ENCODE results near the gene SDR42E1. TPM values are rescaled to one million over a fixed set of nuclear protein-coding genes. Genes with fewer than 3 reads are reported as not detected.

SDR42E1 gene
- polyA plus RNA-seq, 2 of the 4 experiments (the other 2 are of a cell fraction): 1.7 to 5.2 TPM

DNA sequence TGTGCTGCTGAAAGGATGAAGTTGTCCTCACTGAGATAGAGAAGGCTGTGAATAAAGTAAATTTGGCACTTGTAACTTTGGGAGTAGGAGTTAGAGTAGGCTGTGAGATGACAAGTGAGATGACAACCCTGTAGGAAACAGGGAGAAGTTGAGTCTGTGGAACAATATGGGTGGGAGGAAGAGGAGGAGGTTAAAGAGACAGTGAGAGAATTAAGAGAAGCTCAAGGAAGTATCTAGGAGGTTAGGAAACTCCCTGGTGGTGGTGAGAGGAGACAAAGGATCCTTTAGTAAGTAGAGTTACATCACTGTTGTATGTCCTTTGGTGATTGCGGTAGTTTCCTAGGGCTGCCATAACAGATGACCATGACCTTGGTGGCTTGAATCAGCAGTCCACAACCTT lies 13.0 kb upstream of the SDR42E1 start:
- no peak for DNase-seq (ENCODE audit: low read depth in 1 of 2, low spot score in 1 of 2)
- no peak for FAIRE-seq
- CTCF ChIA-PET: no interaction called here
- Histone ChIP-seq H3K4me3 (no peak overlapping the region), H3K9me3 (no peaks in the 10 kb centered on the region), H3K27ac (no peak overlapping the region), H3K4me1 (no peaks in the 10 kb centered on the region), H3K4me2 (no peak overlapping the region)
- TF ChIP-seq, protein P1, sequence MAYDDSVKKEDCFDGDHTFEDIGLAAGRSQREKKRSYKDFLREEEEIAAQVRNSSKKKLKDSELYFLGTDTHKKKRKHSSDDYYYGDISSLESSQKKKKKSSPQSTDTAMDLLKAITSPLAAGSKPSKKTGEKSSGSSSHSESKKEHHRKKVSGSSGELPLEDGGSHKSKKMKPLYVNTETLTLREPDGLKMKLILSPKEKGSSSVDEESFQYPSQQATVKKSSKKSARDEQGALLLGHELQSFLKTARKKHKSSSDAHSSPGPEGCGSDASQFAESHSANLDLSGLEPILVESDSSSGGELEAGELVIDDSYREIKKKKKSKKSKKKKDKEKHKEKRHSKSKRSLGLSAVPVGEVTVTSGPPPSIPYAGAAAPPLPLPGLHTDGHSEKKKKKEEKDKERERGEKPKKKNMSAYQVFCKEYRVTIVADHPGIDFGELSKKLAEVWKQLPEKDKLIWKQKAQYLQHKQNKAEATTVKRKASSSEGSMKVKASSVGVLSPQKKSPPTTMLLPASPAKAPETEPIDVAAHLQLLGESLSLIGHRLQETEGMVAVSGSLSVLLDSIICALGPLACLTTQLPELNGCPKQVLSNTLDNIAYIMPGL (CRISPR knock-in tag; IDR thresholded peaks at IDR 0.05; ENCODE audit: borderline replicate concordance): no peak
- TF ChIP-seq, protein P2, sequence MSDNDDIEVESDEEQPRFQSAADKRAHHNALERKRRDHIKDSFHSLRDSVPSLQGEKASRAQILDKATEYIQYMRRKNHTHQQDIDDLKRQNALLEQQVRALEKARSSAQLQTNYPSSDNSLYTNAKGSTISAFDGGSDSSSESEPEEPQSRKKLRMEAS (IDR thresholded peaks at IDR 0.05): no peak
- TF ChIP-seq, protein P3, sequence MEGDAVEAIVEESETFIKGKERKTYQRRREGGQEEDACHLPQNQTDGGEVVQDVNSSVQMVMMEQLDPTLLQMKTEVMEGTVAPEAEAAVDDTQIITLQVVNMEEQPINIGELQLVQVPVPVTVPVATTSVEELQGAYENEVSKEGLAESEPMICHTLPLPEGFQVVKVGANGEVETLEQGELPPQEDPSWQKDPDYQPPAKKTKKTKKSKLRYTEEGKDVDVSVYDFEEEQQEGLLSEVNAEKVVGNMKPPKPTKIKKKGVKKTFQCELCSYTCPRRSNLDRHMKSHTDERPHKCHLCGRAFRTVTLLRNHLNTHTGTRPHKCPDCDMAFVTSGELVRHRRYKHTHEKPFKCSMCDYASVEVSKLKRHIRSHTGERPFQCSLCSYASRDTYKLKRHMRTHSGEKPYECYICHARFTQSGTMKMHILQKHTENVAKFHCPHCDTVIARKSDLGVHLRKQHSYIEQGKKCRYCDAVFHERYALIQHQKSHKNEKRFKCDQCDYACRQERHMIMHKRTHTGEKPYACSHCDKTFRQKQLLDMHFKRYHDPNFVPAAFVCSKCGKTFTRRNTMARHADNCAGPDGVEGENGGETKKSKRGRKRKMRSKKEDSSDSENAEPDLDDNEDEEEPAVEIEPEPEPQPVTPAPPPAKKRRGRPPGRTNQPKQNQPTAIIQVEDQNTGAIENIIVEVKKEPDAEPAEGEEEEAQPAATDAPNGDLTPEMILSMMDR (IDR thresholded peaks at IDR 0.05): no peak
- no peak for ATAC-seq
- POLR2A ChIA-PET: no interaction called here
- WGBS (ENCODE audit: missing lambda C conversion rate): 100% methylated on average over 1 of the region's 1 CpG

DNA sequence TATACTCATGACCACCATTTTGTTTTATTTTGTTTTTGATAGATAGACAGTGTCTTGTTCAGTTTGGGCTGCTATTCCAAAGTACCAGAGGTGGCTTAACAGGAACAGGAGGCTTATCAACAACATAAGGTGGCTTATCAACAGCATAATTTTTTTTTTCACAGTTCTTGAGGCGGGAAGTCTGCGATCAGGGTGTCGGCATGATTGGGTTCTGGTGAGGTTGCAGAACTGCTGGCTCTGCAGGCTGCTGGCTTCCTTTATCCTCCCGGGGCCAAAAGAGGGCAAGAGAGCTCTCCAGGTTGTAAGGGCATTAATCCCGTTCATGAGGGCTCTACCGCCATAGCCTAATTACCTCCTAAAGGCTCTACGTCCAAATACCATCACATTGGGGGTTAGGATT lies 11.9 kb upstream of the SDR42E1 start:
- ATAC-seq: no peak
- WGBS (ENCODE audit: missing lambda C conversion rate): 46% methylated on average over 7 of the region's 7 CpGs
- TF ChIP-seq HOXA7 (CRISPR knock-in tag; IDR thresholded peaks at IDR 0.05) (no peak), EHF (CRISPR knock-in tag; IDR thresholded peaks at IDR 0.05) (no peak), CHD4 (IDR thresholded peaks at IDR 0.05; ENCODE audit: borderline replicate concordance) (no peak), RAD21 (conservative IDR thresholded peaks at IDR 0.05 in 1 of 2, IDR thresholded peaks at IDR 0.05 in 1 of 2) (no peak), CBX8 (IDR thresholded peaks at IDR 0.05) (no peak), MYC (IDR thresholded peaks at IDR 0.05; ENCODE audit: borderline replicate concordance, low read length) (no peak), MAZ (IDR thresholded peaks at IDR 0.05; ENCODE audit: borderline replicate concordance, low read depth, low read length) (no peak), NR3C1 (IDR thresholded peaks at IDR 0.05) (no peak), RARB (CRISPR knock-in tag; IDR thresholded peaks at IDR 0.05) (no peak), TFCP2L1 (CRISPR knock-in tag; IDR thresholded peaks at IDR 0.05) (no peak), SREBF2 (IDR thresholded peaks at IDR 0.05) (no peak), RFX5 (IDR thresholded peaks at IDR 0.05) (no peak), NPAS2 (CRISPR knock-in tag; IDR thresholded peaks at IDR 0.05; ENCODE audit: borderline replicate concordance) (no peak), ZFP36 (IDR thresholded peaks at IDR 0.05; ENCODE audit: borderline replicate concordance, partially characterized antibody) (no peak), HOXB5 (CRISPR knock-in tag; IDR thresholded peaks at IDR 0.05) (no peak)
- TF ChIP-seq, protein P3 (IDR thresholded peaks at IDR 0.05): no peak
- TF ChIP-seq, protein P1 (CRISPR knock-in tag; IDR thresholded peaks at IDR 0.05; ENCODE audit: borderline replicate concordance): no peak
- TF ChIP-seq, protein P4, sequence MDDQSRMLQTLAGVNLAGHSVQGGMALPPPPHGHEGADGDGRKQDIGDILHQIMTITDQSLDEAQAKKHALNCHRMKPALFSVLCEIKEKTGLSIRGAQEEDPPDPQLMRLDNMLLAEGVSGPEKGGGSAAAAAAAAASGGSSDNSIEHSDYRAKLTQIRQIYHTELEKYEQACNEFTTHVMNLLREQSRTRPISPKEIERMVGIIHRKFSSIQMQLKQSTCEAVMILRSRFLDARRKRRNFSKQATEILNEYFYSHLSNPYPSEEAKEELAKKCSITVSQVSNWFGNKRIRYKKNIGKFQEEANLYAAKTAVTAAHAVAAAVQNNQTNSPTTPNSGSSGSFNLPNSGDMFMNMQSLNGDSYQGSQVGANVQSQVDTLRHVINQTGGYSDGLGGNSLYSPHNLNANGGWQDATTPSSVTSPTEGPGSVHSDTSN (IDR thresholded peaks at IDR 0.05): no peak

More for the DNA sequence above, 11.9 kb upstream of the SDR42E1 start:
- Histone ChIP-seq H3K9me3 (no peaks in the 10 kb centered on the region), H3K4me3 (no peak overlapping the region), H3K4me2 (no peak overlapping the region), H3K27ac (no peak overlapping the region), H3K4me1 (no peaks in the 10 kb centered on the region)
- FAIRE-seq: no peak
- ChIA-PET POLR2A (no interaction called here), CTCF (no interaction called here)
- DNase-seq (ENCODE audit: low read depth in 1 of 2, low spot score in 1 of 2): no peak
